SK-N-SH (cell line): Measurements from ENCODE around the gene PLEKHA6. TPM values are rescaled to one million over a fixed set of nuclear protein-coding genes. Genes with fewer than 3 reads are reported as not detected.

Experiments used
- CTCF ChIA-PET: fragments of 300-600, 350-600 bp; formaldehyde crosslinking; extraction: SDS; loops from one replicate; lab custom pipeline; 2021; lab: Yijun Ruan, JAX
- POLR2A ChIA-PET: fragments of 350-600 bp; sonication (Branson Sonifier 250); formaldehyde crosslinking; extraction: SDS; loops from one replicate; lab custom pipeline; 2020; ENCODE audit warnings: antibody characterized with exemption, inconsistent platforms; lab: Yijun Ruan, JAX
- DNase-seq: peaks from one replicate; pipeline ENCODE4 v3.0.0; 2012
- H2AFZ ChIP-seq: fragments of 200-600 bp; sonication (generic); 2 replicates; pipeline ENCODE4 v1.8.1; 2016; ENCODE audit warnings: antibody characterized with exemption, mild to moderate bottlenecking, low read depth
- H3F3A ChIP-seq: fragments of 200-600 bp; sonication (generic); replicated peaks from 2 replicates; pipeline ENCODE3; 2016; ENCODE audit warnings: antibody characterized with exemption, mild to moderate bottlenecking; ENCODE audit not compliant: insufficient read depth
- H3K27ac ChIP-seq, 2 experiments: fragments of 200-500 bp in 1 of 2; fragments of 200-600 bp in 1 of 2; sonication (Bioruptor generic) in 1 of 2; sonication (generic), shearing (Covaris generic) in 1 of 2; 2 replicates each; pipeline versions ENCODE4 v1.5.1 to v1.6.1; 2014 to 2016; ENCODE audit warnings: low read depth in 2 of 2, inconsistent platforms in 1 of 2, low read length in 1 of 2, mild to moderate bottlenecking in 1 of 2, mixed read lengths in 1 of 2
- H3K27me3 ChIP-seq: fragments of 200-600 bp; sonication (generic), shearing (Covaris generic); 2 replicates; pipeline ENCODE4 v1.6.1; 2016; ENCODE audit warnings: mixed run types; ENCODE audit not compliant: insufficient read depth
- H3K36me3 ChIP-seq, 2 experiments: fragments of 200-500 bp in 1 of 2; fragments of 200-600 bp in 1 of 2; sonication (Bioruptor generic) in 1 of 2; sonication (generic) in 1 of 2; replicated peaks in 1 of 2; 2 replicates each; pipeline versions ENCODE3 to v1.5.1; 2014 to 2016; ENCODE audit warnings: low read length in 1 of 2, mild to moderate bottlenecking in 1 of 2; ENCODE audit not compliant: insufficient read depth in 2 of 2, control insufficient read depth in 1 of 2
- H3K4me1 ChIP-seq, 2 experiments: fragments of 200-500 bp in 1 of 2; fragments of 200-600 bp in 1 of 2; sonication (Bioruptor generic) in 1 of 2; sonication (generic), shearing (Covaris generic) in 1 of 2; 2 replicates each; pipeline versions ENCODE4 v1.5.1 to v1.6.1; 2014 to 2016; ENCODE audit warnings: low read depth in 1 of 2, low read length in 1 of 2, mixed run types in 1 of 2; ENCODE audit not compliant: insufficient read depth in 2 of 2, control insufficient read depth in 1 of 2
- H3K4me2 ChIP-seq: fragments of 200-600 bp; sonication (generic), shearing (Covaris generic); 2 replicates; pipeline ENCODE4 v1.6.1; 2017; ENCODE audit warnings: mixed run types
- H3K4me3 ChIP-seq, 2 experiments: fragments of 200-500 bp in 1 of 2; fragments of 200-600 bp in 1 of 2; sonication (Bioruptor generic) in 1 of 2; sonication (generic), shearing (Covaris generic) in 1 of 2; 2 replicates each; pipeline versions ENCODE4 v1.5.1 to v1.8.1; 2014 to 2016; ENCODE audit warnings: low read depth in 2 of 2, inconsistent platforms in 1 of 2, low read length in 1 of 2, mild to moderate bottlenecking in 1 of 2, mixed read lengths in 1 of 2, moderate library complexity in 1 of 2
- H3K79me2 ChIP-seq: fragments of 200-600 bp; sonication (generic); 2 replicates; pipeline ENCODE4 v1.8.1; 2017; ENCODE audit warnings: mild to moderate bottlenecking; ENCODE audit not compliant: insufficient read depth
- H3K9ac ChIP-seq: fragments of 200-600 bp; sonication (generic); 2 replicates; pipeline ENCODE4 v1.6.1; 2017; ENCODE audit warnings: mixed run types
- H3K9me2 ChIP-seq: fragments of 200-600 bp; sonication (generic); 2 replicates; pipeline ENCODE4 v1.6.1; 2017; ENCODE audit warnings: mixed run types
- H3K9me3 ChIP-seq: fragments of 200-600 bp; sonication (generic); 2 replicates; pipeline ENCODE4 v1.6.1; 2017; ENCODE audit warnings: mixed run types, mild to moderate bottlenecking, moderate library complexity
- H4K20me1 ChIP-seq: fragments of 200-600 bp; sonication (generic); 2 replicates; pipeline ENCODE4 v1.6.1; 2017; ENCODE audit warnings: mild to moderate bottlenecking, mixed run types; ENCODE audit not compliant: insufficient read depth
- GABPA ChIP-seq: IDR thresholded peaks from 2 replicates; pipeline ENCODE4 v1.4.0; 2012; ENCODE audit warnings: low read depth, mild to moderate bottlenecking
- GATA2 ChIP-seq: sonication (generic); formaldehyde crosslinking; IDR thresholded peaks from 2 replicates; pipeline ENCODE4 v1.5.0; 2020; ENCODE audit warnings: mild to moderate bottlenecking, missing genetic modification reagents
- POLR2AphosphoS5 ChIP-seq: IDR thresholded peaks from 2 replicates; pipeline ENCODE4 v1.6.1; 2012; ENCODE audit warnings: low read depth, low read length
- ZBTB33 ChIP-seq: IDR thresholded peaks from 2 replicates; pipeline ENCODE4 v1.4.0; 2012; ENCODE audit warnings: low read depth, borderline replicate concordance
- WGBS: methylation state at CpG from one replicate; pipeline ENCODE4 v1.1.6; 2017; ENCODE audit warnings: low lambda C conversion rate; 5-methylcytosine and 5-hydroxymethylcytosine counted together
- polyA plus RNA-seq, 3 experiments: library from polyadenylated mRNA; depleted of rRNA; stranded (reverse); fragments of >200 nt; gene quantifications; 2 replicates each; pipeline ENCODE4 v1.2.3, GENCODE V29; 2012
- small RNA-seq, 7 experiments: library from RNA; depleted of rRNA; stranded (forward); fragments of <200 nt; gene quantifications; one replicate each; pipeline ENCODE3, GENCODE V24; 2012

The PLEKHA6 gene
- polyA plus RNA-seq, 1 of the 3 experiments (the other 2 are of a cell fraction): 1.2 TPM

DNA sequence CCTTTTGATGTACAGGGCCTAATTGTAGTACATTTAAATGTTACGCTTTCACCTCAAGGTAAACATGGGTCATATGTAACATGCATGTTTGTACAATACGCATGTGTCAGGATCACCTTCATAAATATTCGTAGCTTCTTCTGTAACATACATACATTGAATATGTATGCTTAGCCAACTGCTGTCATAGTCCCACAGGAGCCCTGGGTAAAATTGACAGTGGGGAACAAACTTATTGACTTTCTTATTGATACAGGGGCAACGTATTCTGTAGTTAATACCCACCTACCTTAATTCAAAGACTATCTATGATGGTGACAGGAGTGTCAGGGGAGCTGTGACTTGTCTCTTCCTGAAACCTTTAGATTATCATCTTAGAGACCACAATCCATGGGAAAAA, 189.9 kb downstream of the PLEKHA6 start:
- H3K9me2 ChIP-seq: no peaks in the 10 kb centered on the region
- no peaks in the 10 kb centered on the region for H3K36me3 ChIP-seq
- CTCF ChIA-PET: interaction anchor here (0.6 to 20.5 kb wide), 4 partner anchors 36 to 246 kb away, joined by 3 to 302 read pairs (median 16); partner anchors contain the start of gene PLEKHA6
- H3K4me2 ChIP-seq: no peak overlapping the region
- H3K27me3 ChIP-seq: no peaks in the 10 kb centered on the region
- TF ChIP-seq GATA2 (no peak), GABPA (no peak), POLR2AphosphoS5 (no peak), ZBTB33 (no peak)
- H3K4me3 ChIP-seq: no peak overlapping the region
- POLR2A ChIA-PET: no interaction called here
- H4K20me1 ChIP-seq: no peaks in the 10 kb centered on the region
- H3F3A ChIP-seq: no peaks in the 10 kb centered on the region
- H3K9me3 ChIP-seq: 0 out of 2 replicates have a peak, but pooled peaks cover 5% of the 10 kb centered on the region
- 0 out of 4 replicates have a peak, but pooled peaks cover 0 to 3% of the 10 kb centered on the region in 2 experiments for H3K4me1 ChIP-seq
- no peaks in the 10 kb centered on the region for H3K79me2 ChIP-seq
- WGBS: 75% methylated on average over 4 of the region's 4 CpGs
- no peak overlapping the region for H3K27ac ChIP-seq
- DNase-seq: no peak
- no peak overlapping the region for H2AFZ ChIP-seq
- H3K9ac ChIP-seq: no peak overlapping the region

Small RNA genes within 50 kb of the gene (small RNA-seq; reads per million reads assigned to genes)
- 0 reads per million in 7 experiments for gene AL606489.2

Other genes with a start within 250 kb of the PLEKHA6 start
- gene ETNK2, start 207.9 kb downstream of the PLEKHA6 start, polyA plus RNA-seq (2012; rRNA removed): 16.1 and 20.1 TPM in 2 replicates
- not detected in 2 replicates for gene REN, start 193.6 kb downstream of the PLEKHA6 start, polyA plus RNA-seq (2012; rRNA removed)
- 0.10 TPM in 1 of 2 replicates, not detected in the other for gene KISS1, start 163.4 kb downstream of the PLEKHA6 start, polyA plus RNA-seq (2012; rRNA removed)
- gene GOLT1A, start 145.9 kb downstream of the PLEKHA6 start, polyA plus RNA-seq (2012; rRNA removed): not detected in 2 replicates
- 12.1 and 14.3 TPM in 2 replicates for gene PPP1R15B, start 51.9 kb upstream of the PLEKHA6 start, polyA plus RNA-seq (2012; rRNA removed)
- gene PIK3C2B, start 134.9 kb upstream of the PLEKHA6 start, polyA plus RNA-seq (2012; rRNA removed): 6.5 and 6.6 TPM in 2 replicates
- gene MDM4, start 156.5 kb upstream of the PLEKHA6 start, polyA plus RNA-seq (2012; rRNA removed): 6.2 and 9.2 TPM in 2 replicates